MCF 10A (cell line): Measurements from ENCODE around the gene GRAMD1B. TPM values are rescaled to one million over a fixed set of nuclear protein-coding genes. Genes with fewer than 3 reads are reported as not detected.
A peak's percentile ranks its signal among the peaks of the same experiment; 100 is the strongest.
"Not testable (repeated sequence)": the region's sequence is repeated elsewhere in the genome, so short reads cannot be mapped to it uniquely, and the experiment has no call there.

Experiments
- BruUV-seq: library from RNA; stranded (reverse); fragments of 400-500 nt; replicated peaks from 2 replicates; lab custom pipeline; 2021; lab: Mats Ljungman, UMichigan
- CTCF ChIA-PET: fragments of 300-600 bp; sonication (Branson Sonifier 250); formaldehyde crosslinking; extraction: SDS; loops from one replicate; lab custom pipeline; 2021; ENCODE audit warnings: antibody characterized with exemption, inconsistent platforms; lab: Yijun Ruan, JAX
- POLR2A ChIA-PET: fragments of 300-600, 350-650 bp; sonication (Branson Sonifier 250); formaldehyde crosslinking; extraction: SDS; loops from one replicate; lab custom pipeline; 2020; ENCODE audit warnings: antibody characterized with exemption, inconsistent platforms; lab: Yijun Ruan, JAX
- DNase-seq: peaks from one replicate; pipeline ENCODE4 v3.0.0-alpha.2; 2018; ENCODE audit not compliant: unreplicated experiment
- H3K27ac Mint-ChIP-seq: one replicate; pipeline ENCODE4 v1.8.0; 2022; ENCODE audit warnings: mild to moderate bottlenecking, low read depth, mixed read lengths; ENCODE audit not compliant: unreplicated experiment
- H3K27me3 Mint-ChIP-seq: one replicate; pipeline ENCODE4 v1.8.0; 2022; ENCODE audit warnings: mixed read lengths; ENCODE audit not compliant: insufficient read depth, unreplicated experiment
- H3K36me3 Mint-ChIP-seq: one replicate; pipeline ENCODE4 v1.8.0; 2022; ENCODE audit warnings: mild to moderate bottlenecking, moderate library complexity, mixed read lengths; ENCODE audit not compliant: insufficient read depth, unreplicated experiment
- H3K4me1 Mint-ChIP-seq: one replicate; pipeline ENCODE4 v1.8.0; 2022; ENCODE audit warnings: mixed read lengths; ENCODE audit not compliant: insufficient read depth, unreplicated experiment
- H3K4me3 Mint-ChIP-seq: one replicate; pipeline ENCODE4 v1.8.0; 2022; ENCODE audit warnings: mild to moderate bottlenecking, moderate library complexity, mixed read lengths; ENCODE audit not compliant: unreplicated experiment
- H3K9me3 Mint-ChIP-seq: one replicate; pipeline ENCODE4 v1.8.0; 2022; ENCODE audit warnings: mixed read lengths; ENCODE audit not compliant: unreplicated experiment
- CTCF ChIP-seq: fragments of 200-600 bp; IDR thresholded peaks from one replicate; pipeline ENCODE4 v1.8.0; 2022; ENCODE audit warnings: antibody characterized with exemption, mild to moderate bottlenecking; ENCODE audit not compliant: unreplicated experiment
- intact Hi-C: fragments of 100-400 bp; cut with micrococcal nuclease; formaldehyde crosslinking; loops from 2 replicates; pipeline ENCODE4 v1.14.1; 2022
- total RNA-seq: library from RNA; stranded (reverse); gene quantifications from 2 replicates; pipeline ENCODE4 v1.2.3, GENCODE V29; 2022

GRAMD1B gene
- total RNA-seq, 1 experiment from 2014 or later, result 0.26 TPM

GRCh38 chr11:123457187-123457770 lies 27.2 kb downstream of the GRAMD1B start:
- ChIA-PET POLR2A (no interaction called here), CTCF (interaction anchor here (0.6 to 1.5 kb wide), 4 partner anchors 18 to 55 kb away, joined by 3 to 5 read pairs (median 4); no protein-coding TSS in a partner anchor)
- Mint-ChIP-seq H3K4me3 (no peak overlapping the region), H3K9me3 (no peaks in the 10 kb centered on the region), H3K27ac (no peak overlapping the region), H3K27me3 (no peaks in the 10 kb centered on the region), H3K36me3 (peaks cover 5% of the 10 kb centered on the region), H3K4me1 (peaks cover 15% of the 10 kb centered on the region)
- BruUV-seq, result no TSS peak
- intact Hi-C loops, result no loop called here
- no peak for TF ChIP-seq CTCF
- no peak for DNase-seq

- ChIA-PET POLR2A (interaction anchor here (0.6 kb wide), 1 partner anchor 543 kb away, joined by 3 read pairs; no protein-coding TSS in a partner anchor), CTCF (interaction anchor here (0.6 to 1.1 kb wide), 3 partner anchors 14 to 585 kb away, joined by 3 to 4 read pairs (median 4); no protein-coding TSS in a partner anchor)
- no peaks in the 10 kb centered on the region for H3K9me3 Mint-ChIP-seq
- no peaks in the 10 kb centered on the region for H3K27me3 Mint-ChIP-seq
- no TSS peak for BruUV-seq
- H3K4me3 Mint-ChIP-seq, result no peak overlapping the region
- no peak for DNase-seq
- no peak for TF ChIP-seq CTCF
- H3K36me3 Mint-ChIP-seq, result peaks cover 5% of the 10 kb centered on the region
- intact Hi-C loops, result no loop called here
- H3K27ac Mint-ChIP-seq, result no peak overlapping the region
- H3K4me1 Mint-ChIP-seq, result peaks cover 15% of the 10 kb centered on the region
Measured at GRCh38 chr11:123458501-123458900, 28.4 kb downstream of the GRAMD1B start.

GRCh38 chr11:123460012-123460700 lies 30.1 kb downstream of the GRAMD1B start:
- Mint-ChIP-seq H3K36me3 (peaks cover 5% of the 10 kb centered on the region), H3K9me3 (no peaks in the 10 kb centered on the region), H3K4me1 (no peaks in the 10 kb centered on the region), H3K27me3 (no peaks in the 10 kb centered on the region), H3K4me3 (no peak overlapping the region), H3K27ac (no peak overlapping the region)
- BruUV-seq, result no TSS peak
- ChIA-PET POLR2A (interaction anchor here (0.8 kb wide), 1 partner anchor 50 kb away, joined by 3 read pairs; no protein-coding TSS in a partner anchor), CTCF (interaction anchor here (0.7 to 2.6 kb wide), 3 partner anchors 13 to 53 kb away, joined by 4 to 18 read pairs (median 8); no protein-coding TSS in a partner anchor)
- TF ChIP-seq CTCF, result no peak
- intact Hi-C loops, result no loop called here
- no peak for DNase-seq

GRCh38 chr11:123461164-123461563 lies 31.1 kb downstream of the GRAMD1B start:
- TF ChIP-seq CTCF, result no peak
- ChIA-PET CTCF (interaction anchor here (0.5 to 2.6 kb wide), 6 partner anchors 15 to 247 kb away, joined by 3 to 18 read pairs (median 4); no protein-coding TSS in a partner anchor), POLR2A (no interaction called here)
- H3K36me3 Mint-ChIP-seq, result no peaks in the 10 kb centered on the region
- H3K27me3 Mint-ChIP-seq, result no peaks in the 10 kb centered on the region
- no peaks in the 10 kb centered on the region for H3K9me3 Mint-ChIP-seq
- H3K4me1 Mint-ChIP-seq, result no peaks in the 10 kb centered on the region
- BruUV-seq, result no TSS peak
- peak; percentile 85 for DNase-seq
- no peak overlapping the region for H3K4me3 Mint-ChIP-seq
- intact Hi-C loops, result no loop called here
- no peak overlapping the region for H3K27ac Mint-ChIP-seq

GRCh38 chr11:123465667-123466066 lies 35.6 kb downstream of the GRAMD1B start:
- POLR2A ChIA-PET, DNase-seq: not testable (repeated sequence)
- CTCF ChIA-PET, result interaction anchor here (0.6 to 3.7 kb wide), 3 partner anchors 58 to 578 kb away, joined by 3 to 17 read pairs (median 3); no protein-coding TSS in a partner anchor

GRCh38 chr11:123466172-123466571 lies 36.1 kb downstream of the GRAMD1B start:
- H3K9me3 Mint-ChIP-seq, intact Hi-C loops: not testable (repeated sequence)

More at GRCh38 chr11:123465667-123466066, 35.6 kb downstream of the GRAMD1B start:
- H3K9me3 Mint-ChIP-seq, H3K4me1 Mint-ChIP-seq, H3K36me3 Mint-ChIP-seq, intact Hi-C loops, H3K4me3 Mint-ChIP-seq, H3K27me3 Mint-ChIP-seq, H3K27ac Mint-ChIP-seq, BruUV-seq: not testable (repeated sequence)

More at GRCh38 chr11:123466172-123466571, 36.1 kb downstream of the GRAMD1B start:
- BruUV-seq, H3K4me1 Mint-ChIP-seq, DNase-seq, H3K27ac Mint-ChIP-seq, H3K27me3 Mint-ChIP-seq, H3K36me3 Mint-ChIP-seq, POLR2A ChIA-PET, H3K4me3 Mint-ChIP-seq: not testable (repeated sequence)
- CTCF ChIA-PET, result interaction anchor here (0.7 to 3.7 kb wide), 4 partner anchors 58 to 1306 kb away, joined by 3 to 17 read pairs (median 3); no protein-coding TSS in a partner anchor
